HK-2 (cell line): ENCODE results near the gene NCAPH2.

Source experiments
- DNase-seq: peaks from one replicate; pipeline ENCODE4 v3.0.0-alpha.2; 2018; ENCODE audit not compliant: unreplicated experiment

The NCAPH2 gene

DNA sequence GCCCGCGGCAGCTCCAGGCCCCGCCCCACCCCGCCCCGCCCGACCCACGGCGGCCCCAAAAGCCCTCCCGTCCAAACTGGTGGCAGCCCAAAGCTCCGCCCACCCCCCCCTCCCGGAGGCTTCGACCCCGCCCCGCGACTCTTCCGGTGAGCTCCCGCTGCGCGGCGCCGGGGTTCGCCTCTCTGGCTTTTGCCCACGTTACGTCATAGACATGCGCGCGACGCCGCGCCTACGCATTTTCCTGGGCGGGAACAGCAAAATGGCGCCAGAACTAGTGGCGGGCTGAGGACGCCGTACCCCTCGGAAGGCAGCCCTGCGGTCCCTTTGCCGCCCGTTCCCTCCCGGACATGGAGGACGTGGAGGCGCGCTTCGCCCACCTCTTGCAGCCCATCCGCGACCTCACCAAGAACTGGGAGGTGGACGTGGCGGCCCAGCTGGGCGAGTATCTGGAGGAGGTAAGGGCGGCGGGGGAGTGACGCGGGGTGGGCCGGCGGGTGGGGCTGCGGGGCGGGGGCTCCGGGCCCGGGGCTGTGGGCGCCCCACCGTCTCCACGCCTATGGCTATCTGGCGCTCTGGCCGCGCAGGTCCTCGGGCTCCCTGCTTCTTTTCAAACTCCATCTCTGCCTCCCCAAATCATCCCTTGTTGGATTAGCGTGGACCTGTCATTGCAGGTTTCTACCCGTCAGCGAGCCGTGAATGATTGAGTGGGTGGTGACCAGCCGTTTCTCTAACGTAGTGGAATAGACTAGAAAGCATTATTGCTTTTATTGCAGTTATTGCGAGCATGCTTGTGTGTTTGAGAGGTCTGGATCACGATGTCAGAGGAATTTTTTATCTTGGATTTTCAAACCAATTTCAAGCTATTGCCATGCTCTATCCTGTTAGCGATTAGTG is at the start of gene NCAPH2:
Gene NCAPH2, plus strand, starts transcription at position 234 of the 894 bp plus-strand sequence. Its CDS starts 114 bp downstream, at position 348.
- DNase-seq, result peak; percentile 98

DNA sequence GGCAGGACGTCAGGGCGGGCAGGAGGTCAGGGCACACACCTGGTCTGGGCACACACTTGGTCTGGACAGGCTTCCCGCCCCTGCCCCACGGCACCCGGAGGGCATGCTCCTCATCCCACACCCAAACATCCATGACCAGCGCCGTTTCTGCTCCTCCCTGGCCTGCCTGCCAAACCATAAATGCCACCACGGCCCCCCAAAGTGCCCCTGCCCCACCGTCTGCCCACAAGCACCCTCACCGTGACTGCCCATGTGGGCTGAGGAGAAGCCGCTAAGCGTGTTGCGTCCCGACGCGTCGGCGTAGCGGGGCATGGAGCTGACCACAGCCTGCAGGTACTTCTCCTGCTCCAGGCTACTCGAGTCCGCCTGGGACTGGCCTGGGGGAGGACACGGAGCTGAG is 49.0 kb upstream of the NCAPH2 start:
- no peak for DNase-seq

DNA sequence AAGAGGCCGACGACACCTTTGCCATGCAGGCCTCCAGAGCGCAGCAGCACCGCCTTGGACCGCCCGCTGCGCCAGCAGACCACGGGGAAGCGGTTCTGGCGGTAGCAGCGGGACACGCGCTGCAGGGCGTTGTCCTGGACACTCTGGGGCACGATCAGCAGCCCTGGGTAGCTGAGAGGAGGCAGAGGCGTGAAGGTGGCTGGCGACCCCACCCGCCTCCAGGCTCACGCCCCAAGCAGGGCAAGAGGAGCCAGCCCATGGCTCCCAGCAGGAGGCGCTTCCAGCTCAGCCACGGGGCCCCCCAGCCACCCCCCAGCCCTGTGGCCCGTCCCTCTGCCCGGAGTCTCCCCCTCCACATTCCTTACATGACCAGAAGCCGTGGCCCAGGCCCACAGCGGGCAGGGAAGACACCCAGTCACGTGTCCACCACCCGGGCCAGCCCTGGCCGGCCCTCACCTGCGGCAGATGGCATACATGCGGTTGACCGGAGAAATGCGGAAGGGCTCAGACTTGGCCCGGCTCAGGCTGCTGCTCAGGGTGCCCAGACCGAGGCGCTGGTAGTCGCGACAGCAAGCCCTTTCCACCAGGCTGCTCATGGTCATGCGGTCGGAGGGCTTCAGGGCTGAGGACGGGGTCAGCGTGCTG is 48.4 kb upstream of the NCAPH2 start:
- DNase-seq, result no peak

DNA sequence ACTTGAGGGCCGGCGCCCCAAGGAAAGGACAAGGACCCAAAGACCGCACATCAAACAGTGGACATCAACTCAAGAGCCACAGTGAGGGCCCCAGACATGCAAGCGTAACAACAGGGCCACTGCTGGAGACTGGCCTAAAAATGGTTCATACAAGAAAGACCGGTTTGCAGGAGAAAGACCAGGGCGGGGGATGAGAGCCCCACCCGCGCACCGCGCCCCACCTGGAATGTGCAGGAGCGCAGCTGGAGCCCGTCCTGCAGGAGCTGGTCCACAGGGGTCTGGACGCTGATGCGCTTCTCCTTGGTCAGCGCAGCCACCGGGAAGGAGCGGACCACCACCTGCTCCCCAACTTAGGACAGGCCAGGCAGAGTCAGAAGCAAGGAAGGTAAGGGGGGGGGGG is 47.1 kb upstream of the NCAPH2 start:
- no peak for DNase-seq

DNA sequence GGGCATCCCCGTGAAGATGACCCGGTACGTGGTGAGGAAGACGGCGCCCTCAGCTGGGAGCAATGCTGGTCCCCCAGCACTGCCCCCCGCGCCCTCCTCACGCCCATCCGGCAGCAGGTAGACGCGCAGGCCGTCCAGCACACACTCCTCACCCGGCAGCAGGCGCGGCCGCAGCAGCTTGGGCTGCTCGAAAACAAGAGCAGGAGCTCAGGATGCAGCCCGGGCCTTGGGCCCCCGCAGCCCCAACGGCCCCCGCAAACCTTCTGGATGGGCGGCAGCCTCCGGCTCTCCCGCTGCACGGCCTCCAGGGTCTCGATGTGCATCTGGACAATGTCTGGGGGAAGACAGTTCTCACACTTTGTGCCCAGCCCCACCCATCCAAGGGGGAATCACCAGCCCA is 46.5 kb upstream of the NCAPH2 start:
- no peak for DNase-seq

DNA sequence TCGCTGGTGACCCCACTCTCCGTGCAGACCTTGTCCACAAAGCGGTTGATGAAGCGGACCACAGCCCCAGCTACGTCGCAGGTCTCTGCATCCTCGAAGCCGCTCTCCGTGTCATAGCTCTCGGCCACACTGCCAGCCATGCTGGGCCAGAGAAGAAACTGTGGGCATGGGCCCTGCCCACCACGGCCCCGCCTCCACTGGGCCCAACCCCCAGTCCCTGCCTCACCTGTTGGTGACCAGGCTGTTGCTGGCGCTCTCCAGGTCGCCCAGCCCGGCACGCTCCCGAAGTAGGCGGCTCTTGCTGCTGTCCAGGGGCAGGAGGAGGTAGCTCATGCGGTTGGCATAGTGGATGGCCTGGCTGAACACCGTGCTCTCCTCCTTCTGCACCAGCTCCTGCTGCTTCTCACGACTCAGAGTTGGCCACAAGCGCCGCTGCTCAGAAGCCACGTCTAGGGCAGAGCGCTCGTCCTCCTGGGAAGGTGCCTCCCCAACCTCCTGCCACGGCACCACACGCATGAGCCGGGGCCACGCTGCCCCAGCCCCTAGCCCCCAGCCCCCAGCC is 46.0 kb upstream of the NCAPH2 start:
- no peak for DNase-seq

DNA sequence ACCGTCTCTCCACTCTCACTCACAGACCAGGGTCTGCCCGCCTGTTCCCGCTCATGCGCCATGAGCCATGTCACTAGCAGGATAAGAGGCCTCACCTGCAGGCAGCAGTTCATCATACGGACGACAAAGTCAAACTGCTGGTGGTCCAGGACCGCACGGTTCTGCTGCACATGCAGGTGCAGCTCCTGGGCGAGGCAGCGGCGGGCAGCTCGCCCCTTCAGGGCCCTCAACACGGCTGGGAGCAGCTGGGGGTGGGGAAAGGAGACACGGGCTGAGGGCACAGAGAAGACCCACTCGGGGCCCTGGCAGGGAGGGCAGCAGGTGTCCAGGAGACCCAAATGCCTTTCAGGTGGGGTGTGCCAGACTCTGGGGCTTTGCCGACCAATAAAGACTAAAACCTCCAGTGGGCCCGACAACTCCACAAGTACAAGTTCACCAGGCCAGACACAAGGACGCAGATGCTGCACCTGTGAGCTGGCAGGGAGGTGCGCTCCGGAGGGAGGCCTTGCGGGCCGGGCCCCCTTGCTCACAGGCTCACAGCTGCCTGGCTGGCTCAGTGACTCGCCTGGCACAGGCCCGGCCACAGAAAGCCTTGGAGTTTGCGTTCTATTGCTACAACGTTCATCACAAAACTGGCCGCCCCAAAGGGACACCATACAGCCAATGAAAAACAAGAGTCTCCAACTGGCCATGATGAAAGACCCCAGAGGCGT is 44.7 kb upstream of the NCAPH2 start:
- DNase-seq, result no peak

DNA sequence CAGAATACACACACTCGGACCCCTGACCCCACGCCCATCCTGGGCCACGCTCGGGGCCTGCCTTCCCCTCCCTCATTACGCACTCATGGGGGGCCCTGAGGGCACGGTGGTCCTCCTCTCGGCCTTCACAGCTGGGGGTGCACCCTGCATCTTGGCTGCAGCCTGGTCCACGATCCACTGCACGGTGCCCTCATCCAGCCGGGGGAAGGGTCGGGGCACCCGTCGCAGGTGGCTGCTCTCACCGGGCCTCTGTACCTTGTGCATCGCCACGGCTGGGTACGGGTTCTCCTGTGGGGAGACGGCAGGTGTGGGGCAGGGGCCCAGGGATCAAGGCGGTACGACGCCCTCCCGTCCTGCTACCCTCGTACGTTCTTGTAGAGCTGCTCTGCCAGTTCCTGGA is 43.6 kb upstream of the NCAPH2 start:
- no peak for DNase-seq

DNA sequence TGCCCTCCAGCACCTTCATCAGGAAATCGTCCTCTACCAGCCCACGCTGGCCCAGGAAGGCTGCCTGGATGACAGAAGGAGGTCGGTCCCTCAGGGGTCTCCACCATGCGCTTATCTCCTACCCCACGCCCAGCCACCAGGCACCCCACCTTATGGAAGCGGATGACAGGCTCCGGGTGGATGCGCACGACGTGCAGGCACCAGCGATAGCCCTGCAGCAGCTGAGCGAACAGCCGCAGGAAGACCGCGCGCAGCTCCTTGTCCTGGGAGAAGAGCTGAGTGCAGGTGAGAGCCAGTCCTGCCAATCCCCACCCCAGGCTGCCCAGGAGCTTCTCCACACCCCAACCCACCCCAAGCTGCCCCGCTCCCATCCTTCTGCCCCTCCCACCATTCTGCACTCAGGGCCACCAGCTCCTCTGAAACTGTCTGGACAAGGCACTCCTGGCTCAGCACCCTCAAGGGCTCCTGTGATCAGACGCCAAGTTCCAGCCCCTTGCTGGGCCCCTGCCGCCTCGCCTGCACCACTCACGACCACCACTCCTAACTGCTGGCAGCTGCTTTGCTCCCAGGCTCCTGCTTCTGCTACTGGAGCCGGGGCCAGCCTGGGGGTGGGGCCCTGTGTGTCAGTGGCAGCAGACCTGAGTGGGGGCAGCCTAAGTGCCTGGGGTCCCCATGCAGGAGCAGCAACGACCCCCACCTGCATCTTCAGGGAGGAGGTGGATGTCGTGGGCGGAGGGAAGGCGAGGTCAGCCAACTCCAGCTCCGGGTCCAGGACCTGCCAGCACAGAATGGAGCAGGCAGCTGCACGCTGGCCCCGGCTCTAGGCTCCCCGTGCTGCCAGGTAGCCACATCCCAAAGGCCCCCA is 42.7 kb upstream of the NCAPH2 start:
- no peak for DNase-seq

DNA sequence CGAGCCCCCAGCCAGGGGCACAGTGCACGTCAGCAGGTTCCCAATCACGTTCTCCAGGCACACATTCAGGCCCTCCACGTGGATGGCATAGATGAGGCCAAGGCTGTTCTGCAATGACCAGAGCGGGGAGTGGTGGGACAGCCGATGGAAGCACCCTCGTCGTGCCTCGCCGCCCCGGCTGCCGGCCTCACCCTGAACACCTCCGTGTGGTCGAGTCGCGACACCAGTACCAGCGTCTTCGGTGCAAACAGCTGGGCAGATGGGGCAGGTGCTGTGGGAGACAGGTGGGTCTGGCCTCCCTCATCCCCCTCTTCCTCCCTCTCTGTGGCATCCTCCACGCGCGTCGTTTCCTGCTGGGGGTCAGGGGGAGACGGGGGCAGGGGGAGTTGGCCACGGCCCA is 40.7 kb upstream of the NCAPH2 start:
- no peak for DNase-seq

DNA sequence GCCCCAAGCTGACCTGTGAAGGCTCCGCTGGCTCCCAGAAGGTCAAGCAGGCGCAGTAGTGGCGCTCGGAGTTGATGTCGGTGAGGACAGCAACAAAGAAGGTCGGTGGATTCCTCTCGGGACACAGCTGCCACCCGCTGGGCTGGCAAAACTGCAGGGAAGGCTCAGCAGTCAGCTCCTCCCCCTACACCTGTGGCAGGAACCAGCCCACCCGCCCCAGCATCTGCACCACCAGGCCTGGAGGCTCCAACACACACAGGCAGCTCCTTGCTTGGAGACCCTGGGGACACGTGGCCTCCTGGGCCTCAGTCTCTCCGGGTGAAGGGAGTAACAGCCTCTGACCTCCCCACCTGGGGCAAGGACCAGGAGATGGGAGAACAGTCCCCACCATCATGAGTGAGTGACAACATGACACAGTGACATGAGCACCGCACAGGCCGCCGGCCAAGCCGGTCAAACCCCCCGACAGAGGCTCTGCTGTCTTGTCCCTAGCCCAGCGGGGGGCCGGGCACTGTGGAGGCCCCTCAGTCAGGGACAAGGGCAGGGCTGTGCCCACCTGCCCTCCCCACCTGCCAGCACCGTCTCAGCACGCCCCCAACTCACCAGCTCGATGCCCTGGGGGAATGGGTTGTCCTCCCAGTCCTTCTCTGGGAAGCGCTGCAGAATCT is 40.1 kb upstream of the NCAPH2 start:
- DNase-seq, result no peak

DNA sequence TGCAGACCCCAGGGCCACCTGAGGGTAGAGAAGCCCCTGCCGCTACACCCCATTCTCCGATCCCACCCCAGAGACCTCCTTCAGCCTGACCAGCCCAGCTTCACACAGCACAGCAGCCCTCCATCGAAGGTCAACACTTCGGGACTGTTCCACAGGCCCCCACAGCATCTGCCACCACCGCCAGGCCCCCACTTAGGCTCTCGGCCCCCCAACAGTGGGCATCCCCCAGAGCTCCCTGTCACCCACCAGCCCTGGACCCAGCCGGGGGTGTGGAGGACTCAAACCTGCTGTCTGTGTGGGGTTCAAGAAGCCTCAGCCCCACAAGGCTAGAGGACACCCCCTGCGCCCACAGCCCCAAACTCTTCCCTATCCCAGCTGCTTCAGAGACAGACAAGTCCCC is 39.4 kb upstream of the NCAPH2 start:
- DNase-seq, result no peak

DNA sequence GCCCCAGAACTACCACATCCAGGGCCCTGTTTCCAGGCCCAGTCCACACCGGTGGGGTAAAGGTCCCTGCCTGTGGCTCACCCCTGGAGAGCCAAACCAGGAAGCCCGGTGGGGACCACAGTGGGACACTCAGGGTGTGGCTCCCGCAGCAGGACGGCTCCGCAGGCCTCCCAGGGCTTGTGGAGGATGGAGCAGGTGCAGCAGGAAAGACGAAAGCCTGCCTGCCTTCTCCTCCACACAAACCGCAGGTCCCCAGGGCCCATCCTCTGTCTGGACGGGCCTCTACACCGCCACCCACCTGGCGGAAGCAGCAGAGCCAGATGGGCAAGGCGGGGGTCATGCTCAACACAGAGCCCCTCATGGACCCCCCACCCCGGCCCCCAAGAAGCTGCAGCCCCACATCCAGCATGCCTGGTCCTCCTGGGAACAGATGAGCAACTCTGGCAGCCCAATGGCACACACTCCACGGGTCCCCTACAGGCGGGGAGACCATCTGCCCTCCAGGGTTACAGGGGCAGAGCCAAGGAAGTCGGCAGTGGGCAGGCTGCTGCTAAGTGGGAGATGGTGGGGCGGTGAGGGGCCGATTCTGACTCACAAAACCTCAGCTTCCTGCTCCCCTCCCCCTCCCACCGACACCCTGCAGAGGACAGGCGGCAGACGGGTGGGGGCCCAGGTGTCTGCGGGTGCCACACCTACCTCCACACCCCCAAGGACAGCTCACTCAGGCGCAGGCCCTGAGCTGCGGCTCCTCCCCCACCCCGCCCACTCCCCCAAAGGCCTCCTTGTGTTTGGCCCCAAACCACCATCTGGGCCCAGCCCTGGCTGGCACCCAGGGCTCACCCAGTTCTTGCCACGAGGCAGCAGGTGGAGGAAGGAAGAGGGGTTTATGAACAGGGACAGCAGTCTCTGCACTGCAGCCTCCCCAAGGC is 38.4 kb upstream of the NCAPH2 start:
- DNase-seq, result peak; percentile 87

DNA sequence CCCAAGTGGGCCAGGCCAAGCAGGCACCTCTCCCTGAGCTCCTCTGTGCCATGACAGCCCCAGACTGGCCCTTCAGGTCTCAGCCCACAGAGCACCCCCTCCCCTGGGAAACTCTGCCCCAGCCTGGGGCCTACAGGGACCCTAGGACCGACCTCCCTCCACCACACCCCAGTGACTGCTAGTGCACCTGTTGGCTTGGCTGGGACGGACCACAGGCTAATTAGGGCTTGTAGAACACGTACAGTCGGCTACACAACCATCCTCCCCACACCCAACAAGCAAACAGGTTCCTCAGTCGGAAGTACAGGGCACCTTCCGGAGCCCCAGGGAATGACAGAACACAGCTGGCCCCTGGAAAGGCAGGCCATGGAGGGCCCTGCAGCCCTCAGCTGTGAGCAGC is 37.5 kb upstream of the NCAPH2 start:
- DNase-seq, result no peak

DNA sequence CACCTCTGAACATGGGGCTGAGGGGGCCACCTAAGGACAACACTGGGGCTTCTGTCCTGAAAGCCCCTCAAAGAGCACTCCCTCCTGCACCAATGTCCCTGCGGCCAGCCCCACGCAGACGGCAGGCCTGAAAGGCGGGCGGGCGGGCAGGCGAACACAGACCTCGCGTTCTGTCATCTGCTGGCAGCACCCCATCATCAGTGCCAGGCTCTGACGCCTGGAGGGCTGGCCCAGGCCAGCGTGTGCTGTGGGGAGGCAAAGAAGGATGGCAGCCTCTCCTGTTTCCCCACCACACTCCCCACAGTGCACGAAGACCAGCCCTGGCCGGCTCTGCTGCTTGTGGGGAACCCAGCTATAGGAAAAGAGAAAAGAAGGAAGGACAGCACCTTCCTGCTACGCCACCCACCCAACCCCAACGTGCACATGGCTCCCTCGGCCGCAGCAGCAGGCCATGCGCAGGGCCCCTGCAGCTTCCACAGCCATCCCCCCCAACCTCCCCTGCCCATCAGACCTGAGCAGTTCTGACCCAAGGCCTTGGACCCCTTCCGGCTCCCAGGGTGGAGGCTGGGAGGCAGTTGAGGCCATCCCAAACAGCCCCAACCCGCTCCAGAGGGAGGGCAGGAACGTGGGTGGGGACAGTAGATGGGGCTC is 36.7 kb upstream of the NCAPH2 start:
- no peak for DNase-seq

DNA sequence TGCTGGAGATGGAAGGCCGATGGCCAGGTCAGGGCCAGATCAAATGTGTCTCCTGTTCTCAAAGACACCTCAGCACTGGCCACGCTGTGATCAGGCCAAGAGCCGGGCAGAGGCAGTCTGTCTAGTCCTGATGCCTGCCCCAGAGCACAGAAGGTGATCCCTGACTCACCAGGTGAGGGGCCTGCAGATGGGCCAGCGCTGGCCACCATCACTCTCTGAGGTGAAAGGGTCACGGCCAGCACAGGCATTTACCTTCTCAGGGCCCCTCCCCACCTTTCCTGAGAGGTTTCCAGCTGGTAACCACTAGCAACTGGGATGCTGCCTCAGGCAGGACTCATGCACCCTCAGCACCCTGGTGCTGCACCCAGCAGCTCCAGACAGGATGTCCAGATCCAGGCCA is 36.1 kb upstream of the NCAPH2 start:
- DNase-seq, result no peak

DNA sequence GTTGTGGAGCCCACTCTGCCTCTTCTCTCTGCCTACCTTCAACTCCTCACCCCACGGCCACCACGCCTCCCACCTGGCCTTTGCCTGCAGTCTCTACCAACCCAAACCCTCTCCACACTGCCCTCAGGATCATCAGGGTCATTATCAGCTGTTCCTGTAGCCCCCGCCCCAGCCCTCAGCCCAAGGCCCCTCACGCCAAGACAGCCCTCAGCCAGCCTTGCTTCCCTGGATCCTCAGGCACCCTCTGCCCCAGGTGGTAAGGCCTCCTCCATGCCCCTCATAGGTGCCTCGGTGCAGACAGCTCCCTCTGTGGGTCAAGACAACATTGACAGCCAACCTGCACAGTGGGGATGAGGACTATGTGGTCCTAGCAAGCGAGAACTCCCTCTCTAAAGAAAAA is 34.9 kb upstream of the NCAPH2 start:
- DNase-seq, result no peak

DNA sequence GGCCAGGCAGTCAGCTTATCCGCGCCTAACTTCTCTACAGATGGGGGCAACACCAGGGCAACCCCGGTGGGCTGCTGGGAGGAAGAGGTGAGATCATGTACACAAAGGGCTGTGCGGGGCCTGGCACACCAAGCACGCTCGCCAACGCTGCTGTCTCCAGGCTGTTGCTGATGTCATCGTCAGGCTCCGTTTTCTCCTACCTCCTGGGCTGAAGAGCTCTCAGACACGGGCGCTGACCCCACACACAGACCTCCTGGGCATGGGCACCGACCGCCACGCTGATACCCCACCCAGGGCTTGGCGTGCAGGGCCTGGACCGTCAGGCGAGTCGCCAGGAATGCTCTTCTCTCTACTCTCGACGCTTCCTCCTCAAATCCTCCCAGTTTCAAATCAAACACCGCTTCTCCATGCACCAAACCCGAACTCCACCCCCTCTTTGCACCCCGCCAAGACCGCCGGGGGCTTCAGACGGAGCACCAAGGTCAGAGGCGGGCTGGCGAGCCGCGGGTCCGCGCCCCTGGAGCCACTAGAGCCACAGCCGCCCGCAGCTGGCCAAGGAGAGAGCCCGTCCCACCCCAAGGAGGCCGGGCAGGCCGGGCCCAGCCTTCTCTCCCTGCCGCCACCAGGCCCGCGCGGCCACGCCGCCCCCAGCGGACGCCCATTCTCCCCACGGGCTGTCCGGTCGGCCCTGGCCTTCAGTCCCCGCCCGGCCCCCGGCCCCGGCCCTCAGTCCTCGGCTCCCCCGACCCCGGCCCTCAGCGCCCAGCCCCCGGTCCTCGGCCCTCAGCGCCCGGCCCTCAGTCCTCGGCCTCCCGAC is 34.0 kb upstream of the NCAPH2 start:
- DNase-seq, result peak; percentile 44
